Ishikawa (cell line): ENCODE results near the gene GLCCI1.

Experiments used
- CEBPB ChIP-seq: IDR thresholded peaks from 2 replicates; pipeline ENCODE4 v1.6.1; 2012
- CREB1 ChIP-seq: IDR thresholded peaks from 2 replicates; pipeline ENCODE4 v1.6.1; 2012; ENCODE audit warnings: low read depth
- EGR1 ChIP-seq: IDR thresholded peaks from 2 replicates; pipeline ENCODE4 v1.6.1; 2012
- EP300 ChIP-seq: IDR thresholded peaks from 2 replicates; pipeline ENCODE4 v1.6.1; 2012; ENCODE audit warnings: borderline replicate concordance
- RAD21 ChIP-seq: IDR thresholded peaks from 2 replicates; pipeline ENCODE4 v1.6.1; 2012; ENCODE audit warnings: low read depth
- TAF1 ChIP-seq: IDR thresholded peaks from 2 replicates; pipeline ENCODE4 v1.6.1; 2012; ENCODE audit warnings: low read depth, mild to moderate bottlenecking
- TEAD4 ChIP-seq: IDR thresholded peaks from 2 replicates; pipeline ENCODE4 v1.6.1; 2012

DNA sequence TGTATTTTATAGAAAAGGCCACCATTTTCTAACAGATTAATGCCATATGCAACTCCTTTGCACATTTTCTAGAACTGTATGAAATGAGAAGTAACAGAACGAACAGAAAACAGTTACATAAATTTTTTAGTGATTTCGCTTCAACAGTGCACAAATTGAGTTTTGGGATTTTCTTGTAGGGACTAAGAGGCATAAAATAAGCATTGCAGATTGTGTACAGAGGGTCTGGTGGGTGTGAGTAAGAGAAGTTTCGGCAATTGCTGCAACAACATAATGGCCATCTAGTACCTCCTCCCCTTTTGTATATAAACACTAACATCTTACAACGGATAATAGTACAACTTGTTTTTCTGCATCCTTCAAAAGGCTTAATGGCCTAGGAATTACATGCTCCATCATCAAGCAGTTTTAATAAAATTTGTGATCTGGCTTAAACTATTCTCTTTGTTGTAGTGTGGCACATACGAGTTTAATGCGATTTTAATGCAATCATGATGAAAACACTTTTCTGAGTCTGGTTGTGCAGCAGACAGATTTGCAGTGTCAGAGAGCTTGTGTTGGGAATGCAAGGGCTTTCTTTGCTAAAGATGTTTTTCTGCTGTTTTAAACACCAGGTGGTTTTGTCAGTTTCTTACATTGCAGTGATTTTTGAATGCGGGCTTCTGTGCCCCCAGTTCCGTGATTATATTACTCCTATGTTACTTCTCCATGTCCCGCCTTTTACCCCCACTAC is 2.9 kb downstream of the GLCCI1 start:
- no peak for TF ChIP-seq CREB1
- TF ChIP-seq TEAD4 = no peak
- no peak for TF ChIP-seq TAF1
- no peak for TF ChIP-seq CEBPB
- no peak for TF ChIP-seq EP300
- no peak for TF ChIP-seq RAD21
- TF ChIP-seq EGR1 = no peak
